ENCODE results near the gene CSNK1G2.

GRCh38 chr19:1921326-1921725, 19.6 kb upstream of the CSNK1G2 start:
- TF ChIP-seq CTCF (IDR thresholded peaks at IDR 0.05) (no peak), POLR2A (IDR thresholded peaks at IDR 0.05) (no peak)
